Neural progenitor cell (in vitro differentiated cells): Measurements from ENCODE around the gene ZNF462. TPM values are rescaled to one million over a fixed set of nuclear protein-coding genes. Genes with fewer than 3 reads are reported as not detected.

Experiments used
- DNase-seq: peaks from one replicate; pipeline ENCODE4 v3.0.0-alpha.2; 2016; ENCODE audit warnings: low spot score
- H2AFZ ChIP-seq: fragments of 200-600 bp; sonication (generic); replicated peaks from 2 replicates; pipeline ENCODE4 v1.6.1; 2016; ENCODE audit warnings: antibody characterized with exemption
- H3F3A ChIP-seq: fragments of 200-600 bp; sonication (generic); 2 replicates; pipeline ENCODE4 v1.6.1; 2016; ENCODE audit warnings: antibody characterized with exemption, low read depth
- H3K27ac ChIP-seq: fragments of 200-600 bp; sonication (generic); 2 replicates; pipeline ENCODE4 v1.5.1; 2016; ENCODE audit warnings: mild to moderate bottlenecking
- H3K27me3 ChIP-seq: fragments of 200-600 bp; sonication (generic); 2 replicates; pipeline ENCODE4 v1.6.1; 2016; ENCODE audit warnings: mild to moderate bottlenecking, moderate library complexity
- H3K36me3 ChIP-seq: fragments of 200-600 bp; sonication (generic); 2 replicates; pipeline ENCODE4 v1.5.1; 2016
- H3K4me1 ChIP-seq: fragments of 200-600 bp; sonication (generic); 2 replicates; pipeline ENCODE4 v1.6.1; 2016; ENCODE audit warnings: mixed run types
- H3K4me2 ChIP-seq: fragments of 200-600 bp; sonication (generic); 2 replicates; pipeline ENCODE4 v1.6.1; 2016
- H3K4me3 ChIP-seq: fragments of 200-600 bp; sonication (generic); 2 replicates; pipeline ENCODE4 v1.5.1; 2016
- H3K79me2 ChIP-seq: fragments of 200-600 bp; sonication (generic); 2 replicates; pipeline ENCODE4 v1.6.1; 2016; ENCODE audit warnings: low read depth
- H3K9ac ChIP-seq: fragments of 200-600 bp; sonication (generic); 2 replicates; pipeline ENCODE4 v1.6.1; 2016
- H3K9me3 ChIP-seq: fragments of 200-600 bp; sonication (generic); 2 replicates; pipeline ENCODE4 v1.5.1; 2016; ENCODE audit warnings: low read depth
- H4K20me1 ChIP-seq: fragments of 200-600 bp; sonication (generic); 2 replicates; pipeline ENCODE4 v1.6.1; 2016; ENCODE audit warnings: low read depth
- H3K27ac Mint-ChIP-seq: 3 replicates; pipeline ENCODE4 v1.8.0; 2021; ENCODE audit warnings: mixed read lengths
- H3K27me3 Mint-ChIP-seq: 2 replicates; pipeline ENCODE4 v1.8.0; 2022; ENCODE audit warnings: low read depth, mild to moderate bottlenecking, inconsistent platforms, moderate library complexity, mixed read lengths; ENCODE audit not compliant: insufficient read depth
- H3K36me3 Mint-ChIP-seq: 3 replicates; pipeline ENCODE4 v1.8.0; 2021; ENCODE audit warnings: mixed read lengths
- H3K4me1 Mint-ChIP-seq: 3 replicates; pipeline ENCODE4 v1.8.0; 2021; ENCODE audit warnings: mixed read lengths
- H3K4me3 Mint-ChIP-seq: 3 replicates; pipeline ENCODE4 v1.8.0; 2021; ENCODE audit warnings: mild to moderate bottlenecking, moderate library complexity, mixed read lengths
- H3K9me3 Mint-ChIP-seq: 3 replicates; pipeline ENCODE4 v1.8.0; 2020; ENCODE audit warnings: mixed read lengths
- EZH2 ChIP-seq: fragments of 200-600 bp; sonication (generic); IDR thresholded peaks from 2 replicates; pipeline ENCODE4 v1.6.1; 2017; ENCODE audit warnings: antibody characterized with exemption, mild to moderate bottlenecking, moderate library complexity
- EZH2phosphoT487 ChIP-seq: fragments of 200-600 bp; sonication (generic); IDR thresholded peaks from 2 replicates; pipeline ENCODE4 v1.6.1; 2017; ENCODE audit warnings: antibody characterized with exemption
- total RNA-seq: library from RNA; depleted of rRNA; stranded (reverse); fragments of >200 nt; gene quantifications from 2 replicates; pipeline ENCODE4 v1.2.3, GENCODE V29; 2015; ENCODE audit warnings: low replicate concordance
- TF ChIP-seq, protein P1 (sequence below): fragments of 200-600 bp; sonication (generic); IDR thresholded peaks from 2 replicates; pipeline ENCODE4 v1.5.1; 2017; ENCODE audit warnings: antibody characterized with exemption, mild to moderate bottlenecking

The ZNF462 gene
- total RNA-seq, 1 donor from 2014 or later, result 81.8 TPM

DNA sequence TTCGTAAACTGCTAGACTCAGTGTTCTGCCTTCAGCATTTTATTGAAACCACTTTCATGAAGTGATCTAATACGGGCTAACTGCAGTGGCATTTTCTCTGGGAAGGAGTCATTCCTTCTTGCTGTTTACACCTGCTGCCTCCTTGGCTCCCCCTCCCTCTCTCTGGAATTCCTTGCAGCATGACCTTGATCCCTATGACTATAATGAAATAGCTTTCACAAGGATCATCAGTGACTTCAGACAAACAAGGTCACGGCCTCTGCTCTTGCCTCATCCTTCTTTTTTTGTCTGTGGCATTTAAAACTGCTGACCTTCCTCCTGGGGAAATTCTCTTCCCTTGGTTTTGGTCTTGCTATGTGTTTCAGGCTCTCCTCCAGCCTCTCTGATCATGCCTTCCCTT is 90.2 kb downstream of the ZNF462 start:
- H3F3A ChIP-seq, result no peaks in the 10 kb centered on the region
- peaks cover 2% of the 10 kb centered on the region for H3K27me3 Mint-ChIP-seq
- H3K27me3 ChIP-seq, result no peaks in the 10 kb centered on the region
- TF ChIP-seq, protein P1, sequence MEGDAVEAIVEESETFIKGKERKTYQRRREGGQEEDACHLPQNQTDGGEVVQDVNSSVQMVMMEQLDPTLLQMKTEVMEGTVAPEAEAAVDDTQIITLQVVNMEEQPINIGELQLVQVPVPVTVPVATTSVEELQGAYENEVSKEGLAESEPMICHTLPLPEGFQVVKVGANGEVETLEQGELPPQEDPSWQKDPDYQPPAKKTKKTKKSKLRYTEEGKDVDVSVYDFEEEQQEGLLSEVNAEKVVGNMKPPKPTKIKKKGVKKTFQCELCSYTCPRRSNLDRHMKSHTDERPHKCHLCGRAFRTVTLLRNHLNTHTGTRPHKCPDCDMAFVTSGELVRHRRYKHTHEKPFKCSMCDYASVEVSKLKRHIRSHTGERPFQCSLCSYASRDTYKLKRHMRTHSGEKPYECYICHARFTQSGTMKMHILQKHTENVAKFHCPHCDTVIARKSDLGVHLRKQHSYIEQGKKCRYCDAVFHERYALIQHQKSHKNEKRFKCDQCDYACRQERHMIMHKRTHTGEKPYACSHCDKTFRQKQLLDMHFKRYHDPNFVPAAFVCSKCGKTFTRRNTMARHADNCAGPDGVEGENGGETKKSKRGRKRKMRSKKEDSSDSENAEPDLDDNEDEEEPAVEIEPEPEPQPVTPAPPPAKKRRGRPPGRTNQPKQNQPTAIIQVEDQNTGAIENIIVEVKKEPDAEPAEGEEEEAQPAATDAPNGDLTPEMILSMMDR, result no peak
- TF ChIP-seq EZH2 (no peak), EZH2phosphoT487 (no peak)
- H3K4me1 ChIP-seq, result peaks cover 5% of the 10 kb centered on the region
- H3K4me3 Mint-ChIP-seq, result no peak overlapping the region
- H3K4me2 ChIP-seq, result no peak overlapping the region
- peaks cover 66% of the 10 kb centered on the region for H3K36me3 Mint-ChIP-seq
- peaks cover 8% of the 10 kb centered on the region for H4K20me1 ChIP-seq
- no peak overlapping the region for H3K27ac ChIP-seq
- H2AFZ ChIP-seq, result no peak overlapping the region
- H3K9me3 ChIP-seq, result no peaks in the 10 kb centered on the region
- peaks cover 11% of the 10 kb centered on the region for H3K36me3 ChIP-seq
- no peak for DNase-seq
- H3K27ac Mint-ChIP-seq, result no peak overlapping the region
- peaks cover 2% of the 10 kb centered on the region for H3K9me3 Mint-ChIP-seq
- peaks cover 47% of the 10 kb centered on the region for H3K79me2 ChIP-seq
- H3K4me1 Mint-ChIP-seq, result peaks cover 13% of the 10 kb centered on the region
- no peak overlapping the region for H3K4me3 ChIP-seq
- no peak overlapping the region for H3K9ac ChIP-seq

DNA sequence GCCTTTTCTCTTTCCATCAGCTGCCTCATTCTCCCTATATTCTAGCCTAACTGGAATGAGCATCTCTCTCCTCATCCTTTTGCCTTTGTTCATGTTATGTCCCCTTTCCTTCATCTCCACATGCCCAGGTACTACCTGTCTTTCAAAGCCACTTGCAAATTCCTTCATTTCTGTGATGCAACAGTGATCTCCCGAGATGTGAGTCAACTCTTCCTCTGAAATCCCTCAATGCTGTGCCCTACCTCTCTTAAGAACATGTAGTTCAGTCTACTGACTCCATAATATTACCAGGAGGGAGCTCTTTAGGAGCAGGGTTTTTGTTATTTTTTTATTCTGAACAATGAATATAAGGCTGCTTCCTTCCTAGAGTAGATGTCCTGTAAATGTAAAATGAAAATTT is 91.6 kb downstream of the ZNF462 start:
- no peak overlapping the region for H3K4me2 ChIP-seq
- peaks cover 11% of the 10 kb centered on the region for H3K36me3 ChIP-seq
- TF ChIP-seq EZH2phosphoT487 (no peak), EZH2 (no peak)
- TF ChIP-seq, protein P1, result no peak
- Mint-ChIP-seq H3K27me3 (peaks cover 2% of the 10 kb centered on the region), H3K4me3 (no peak overlapping the region), H3K9me3 (peaks cover 2% of the 10 kb centered on the region), H3K36me3 (peaks cover 75% of the 10 kb centered on the region), H3K4me1 (peaks cover 13% of the 10 kb centered on the region), H3K27ac (no peak overlapping the region)
- no peak overlapping the region for H3K27ac ChIP-seq
- no peak for DNase-seq
- H3K27me3 ChIP-seq, result no peaks in the 10 kb centered on the region
- no peaks in the 10 kb centered on the region for H3K4me1 ChIP-seq
- peaks cover 36% of the 10 kb centered on the region for H3K79me2 ChIP-seq
- no peak overlapping the region for H3K4me3 ChIP-seq
- H2AFZ ChIP-seq, result no peak overlapping the region
- no peaks in the 10 kb centered on the region for H3F3A ChIP-seq
- peaks cover 8% of the 10 kb centered on the region for H4K20me1 ChIP-seq
- H3K9ac ChIP-seq, result no peak overlapping the region
- no peaks in the 10 kb centered on the region for H3K9me3 ChIP-seq

DNA sequence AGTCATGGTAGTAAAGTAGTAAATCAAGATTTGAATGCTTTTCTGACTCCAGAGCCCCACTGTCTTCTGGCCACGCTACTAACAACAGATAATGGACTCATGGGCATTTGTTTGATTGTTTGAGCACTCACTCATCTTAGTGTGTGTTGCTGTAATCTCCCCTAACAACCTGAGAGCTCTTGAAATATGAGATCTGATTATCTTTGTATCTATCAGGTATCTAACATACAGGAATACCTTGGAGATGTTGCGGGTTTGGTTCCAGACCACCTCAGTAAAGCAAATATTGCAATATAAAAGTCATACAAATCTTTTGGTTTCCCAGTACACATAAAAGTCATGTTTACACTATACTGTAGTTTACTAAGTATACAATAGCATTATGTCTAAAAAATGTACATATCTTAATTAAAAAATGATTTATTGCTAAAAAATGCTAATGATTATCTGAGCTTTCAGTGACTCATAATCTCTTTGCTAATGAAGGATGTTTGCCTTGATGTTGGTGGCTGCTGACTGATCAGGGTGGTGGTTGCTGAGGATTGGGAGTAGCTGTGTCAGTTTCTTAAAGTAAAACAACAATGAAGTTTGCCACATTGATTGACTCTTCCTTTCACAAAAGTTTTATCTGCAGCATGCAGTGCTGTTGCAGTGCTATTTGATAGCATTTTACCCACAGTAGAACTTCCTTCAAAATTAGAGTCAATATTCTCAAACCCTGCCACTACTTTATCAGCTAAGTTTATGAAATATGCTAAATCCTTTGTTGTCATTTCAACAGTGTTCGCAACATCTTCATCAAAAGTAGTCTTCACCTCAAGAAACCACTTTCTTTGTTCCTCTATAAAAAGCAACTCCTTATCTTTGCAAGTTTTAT is 92.2 kb downstream of the ZNF462 start:
- Histone ChIP-seq H3K36me3 (peaks cover 11% of the 10 kb centered on the region), H4K20me1 (peaks cover 8% of the 10 kb centered on the region), H3K79me2 (peaks cover 35% of the 10 kb centered on the region), H3K4me2 (no peak overlapping the region), H3K9me3 (no peaks in the 10 kb centered on the region), H3F3A (no peaks in the 10 kb centered on the region), H2AFZ (no peak overlapping the region), H3K27me3 (no peaks in the 10 kb centered on the region), H3K9ac (no peak overlapping the region), H3K27ac (no peak overlapping the region), H3K4me1 (no peaks in the 10 kb centered on the region), H3K4me3 (no peak overlapping the region)
- peaks cover 2% of the 10 kb centered on the region for H3K27me3 Mint-ChIP-seq
- no peak overlapping the region for H3K4me3 Mint-ChIP-seq
- no peak for DNase-seq
- TF ChIP-seq, protein P1, result no peak
- no peak for TF ChIP-seq EZH2
- no peak for TF ChIP-seq EZH2phosphoT487
- H3K4me1 Mint-ChIP-seq, result peaks cover 13% of the 10 kb centered on the region
- H3K27ac Mint-ChIP-seq, result no peak overlapping the region
- peaks cover 75% of the 10 kb centered on the region for H3K36me3 Mint-ChIP-seq
- peaks cover 2% of the 10 kb centered on the region for H3K9me3 Mint-ChIP-seq
